PC-9 (cell line): Measurements from ENCODE around the gene BMAL2. TPM values are rescaled to one million over a fixed set of nuclear protein-coding genes. Genes with fewer than 3 reads are reported as not detected.

Experiments used
- BruUV-seq: library from RNA; stranded (reverse); fragments of 400-500 nt; replicated peaks from 2 replicates; lab custom pipeline; 2021; lab: Mats Ljungman, UMichigan
- CTCF ChIA-PET: fragments of 300-600 bp; sonication (Branson Sonifier 250); formaldehyde crosslinking; loops from one replicate; lab custom pipeline; 2022; ENCODE audit warnings: antibody characterized with exemption; lab: Charles Lee
- POLR2A ChIA-PET: fragments of 300-600 bp; sonication (Branson Sonifier 250); formaldehyde crosslinking; loops from one replicate; lab custom pipeline; 2022; ENCODE audit warnings: antibody characterized with exemption; ENCODE audit not compliant: unreplicated experiment; lab: Charles Lee
- DNase-seq, 2 experiments: peaks; one replicate each; pipeline versions ENCODE4 v3.0.0 to v3.0.0-alpha.2; 2015 to 2022; ENCODE audit warnings: mixed read lengths in 1 of 2
- H2AFZ ChIP-seq: fragments of 200-600 bp; sonication (generic); 2 replicates; pipeline ENCODE4 v1.8.1; 2017; ENCODE audit warnings: antibody characterized with exemption
- H3F3A ChIP-seq: fragments of 200-600 bp; sonication (generic); 2 replicates; pipeline ENCODE4 v1.8.1; 2017; ENCODE audit warnings: antibody characterized with exemption, mild to moderate bottlenecking, low read depth; ENCODE audit not compliant: insufficient read depth
- H3K27ac ChIP-seq: fragments of 200-600 bp; sonication (generic); 2 replicates; pipeline ENCODE4 v1.6.1; 2016; ENCODE audit warnings: mixed run types
- H3K27me3 ChIP-seq: fragments of 200-600 bp; sonication (generic); 2 replicates; pipeline ENCODE4 v1.6.1; 2016; ENCODE audit warnings: low read depth, mixed run types; ENCODE audit not compliant: insufficient read depth
- H3K36me3 ChIP-seq: fragments of 200-600 bp; sonication (generic); 2 replicates; pipeline ENCODE4 v1.6.1; 2016; ENCODE audit warnings: low read depth, mixed run types
- H3K4me1 ChIP-seq: fragments of 200-600 bp; sonication (generic); replicated peaks from 2 replicates; pipeline ENCODE4 v1.6.1; 2016; ENCODE audit warnings: mixed run types; ENCODE audit not compliant: insufficient read depth
- H3K4me2 ChIP-seq: fragments of 200-600 bp; sonication (generic); 2 replicates; pipeline ENCODE4 v1.6.1; 2017; ENCODE audit warnings: mixed run types
- H3K4me3 ChIP-seq: fragments of 200-600 bp; sonication (generic); 2 replicates; pipeline ENCODE4 v1.6.1; 2016; ENCODE audit warnings: mixed run types
- H3K79me2 ChIP-seq: fragments of 200-600 bp; sonication (generic); 2 replicates; pipeline ENCODE4 v1.6.1; 2017; ENCODE audit warnings: low read depth, mixed run types
- H3K9me2 ChIP-seq: fragments of 200-600 bp; sonication (generic); 2 replicates; pipeline ENCODE4 v1.8.1; 2017; ENCODE audit warnings: mild to moderate bottlenecking; ENCODE audit not compliant: insufficient read depth
- H3K9me3 ChIP-seq: fragments of 200-600 bp; sonication (generic); 2 replicates; pipeline ENCODE4 v1.8.1; 2016; ENCODE audit warnings: low read depth; ENCODE audit not compliant: insufficient read depth
- H4K20me1 ChIP-seq: fragments of 200-600 bp; sonication (generic); 2 replicates; pipeline ENCODE4 v1.8.1; 2017; ENCODE audit not compliant: insufficient read depth
- CTCF ChIP-seq: fragments of 200-600 bp; sonication (generic); conservative IDR thresholded peaks from 2 replicates; pipeline ENCODE4 v1.6.1; 2017; ENCODE audit warnings: mixed run types, antibody characterized with exemption, mild to moderate bottlenecking, moderate library complexity
- EZH2 ChIP-seq: fragments of 200-600 bp; sonication (generic); IDR thresholded peaks from 2 replicates; pipeline ENCODE4 v1.8.0; 2017; ENCODE audit warnings: antibody characterized with exemption, low read depth
- intact Hi-C: fragments of 100-400 bp; cut with micrococcal nuclease; formaldehyde crosslinking; loops from one replicate; pipeline ENCODE4 v1.10.0; 2022; ENCODE audit not compliant: unreplicated experiment
- total RNA-seq: library from RNA; stranded (reverse); gene quantifications from 2 replicates; pipeline ENCODE4 v1.2.3, GENCODE V29; 2021

BMAL2 gene
- total RNA-seq, 1 experiment from 2014 or later = 87.9 TPM

GRCh38 chr12:27336282-27336653, 3.6 kb downstream of the BMAL2 start:
- H3K27ac ChIP-seq = peak overlapping the region; percentile 91
- peak overlapping the region; percentile 89 for H3K4me2 ChIP-seq
- H3K9me3 ChIP-seq = no peaks in the 10 kb centered on the region; the same call in 1 of the 2 replicates
- TF ChIP-seq CTCF (no peak), EZH2 (no peak)
- no peaks in the 10 kb centered on the region for H3K27me3 ChIP-seq
- H3K36me3 ChIP-seq = no peaks in the 10 kb centered on the region
- H3F3A ChIP-seq = peaks cover 47% of the 10 kb centered on the region
- ChIA-PET CTCF (no interaction called here), POLR2A (interaction anchor here (0.7 kb wide), 1 partner anchor 387 kb away, joined by 5 read pairs; no protein-coding TSS in a partner anchor)
- BruUV-seq = no TSS peak
- H4K20me1 ChIP-seq = no peaks in the 10 kb centered on the region
- no peak overlapping the region for H2AFZ ChIP-seq
- DNase-seq = peak; percentile 73 to 95
- peak overlapping the region; percentile 17; the same call in 1 of the 2 replicates for H3K4me3 ChIP-seq
- intact Hi-C loops = loop anchor here (10.0 kb wide), 2 partner anchors 189 to 1221 kb away; partner anchors contain the start of gene PPFIBP1
- H3K79me2 ChIP-seq = peaks cover 74% of the 10 kb centered on the region
- H3K9me2 ChIP-seq = no peaks in the 10 kb centered on the region
- H3K4me1 ChIP-seq = peaks cover 65% of the 10 kb centered on the region

- Histone ChIP-seq H3K4me3 (no peak overlapping the region), H3K9me3 (no peaks in the 10 kb centered on the region; the same call in 1 of the 2 replicates), H4K20me1 (no peaks in the 10 kb centered on the region), H2AFZ (no peak overlapping the region), H3K4me2 (peak overlapping the region; percentile 89; the same call in 1 of the 2 replicates), H3K79me2 (peaks cover 85% of the 10 kb centered on the region), H3K4me1 (peaks cover 67% of the 10 kb centered on the region), H3K27me3 (no peaks in the 10 kb centered on the region), H3K27ac (peak overlapping the region; percentile 91), H3K36me3 (no peaks in the 10 kb centered on the region), H3F3A (peaks cover 48% of the 10 kb centered on the region), H3K9me2 (no peaks in the 10 kb centered on the region)
- BruUV-seq = no TSS peak
- ChIA-PET CTCF (interaction anchor here (0.7 kb wide), 1 partner anchor 11 kb away, joined by 13 read pairs; no protein-coding TSS in a partner anchor), POLR2A (no interaction called here)
- TF ChIP-seq EZH2 = no peak
- TF ChIP-seq CTCF = no peak
- intact Hi-C loops = loop anchor here (10.0 kb wide), 2 partner anchors 187 to 1223 kb away; partner anchors contain the start of gene PPFIBP1
- no peak for DNase-seq
These were observed 4.7 kb downstream of the BMAL2 start for GRCh38 chr12:27337376-27337775.

- Histone ChIP-seq H3K4me1 (peaks cover 76% of the 10 kb centered on the region), H3K27me3 (no peaks in the 10 kb centered on the region), H3K9me3 (no peaks in the 10 kb centered on the region; the same call in 1 of the 2 replicates), H3K79me2 (peaks cover 89% of the 10 kb centered on the region), H3K9me2 (no peaks in the 10 kb centered on the region), H4K20me1 (no peaks in the 10 kb centered on the region), H3K36me3 (no peaks in the 10 kb centered on the region), H3F3A (peaks cover 59% of the 10 kb centered on the region), H3K27ac (peak overlapping the region; percentile 91; the same call in 1 of the 2 replicates), H2AFZ (no peak overlapping the region), H3K4me2 (no peak overlapping the region), H3K4me3 (no peak overlapping the region)
- ChIA-PET POLR2A (no interaction called here), CTCF (no interaction called here)
- no peak for DNase-seq
- TF ChIP-seq CTCF (no peak), EZH2 (no peak)
- no TSS peak for BruUV-seq
- intact Hi-C loops = loop anchor here (10.0 kb wide), 2 partner anchors 186 to 1224 kb away; partner anchors contain the start of gene PPFIBP1
These were observed 5.8 kb downstream of the BMAL2 start for GRCh38 chr12:27338473-27338872.
